Measurements from ENCODE around the gene CDK9. TPM values are rescaled to one million over a fixed set of nuclear protein-coding genes. Genes with fewer than 3 reads are reported as not detected.
"Not testable (repeated sequence)": the region's sequence is repeated elsewhere in the genome, so short reads cannot be mapped to it uniquely, and the experiment has no call there.

CDK9 gene
- total RNA-seq, 2 experiments from 2014 or later: 86.2 to 91.6 TPM

GRCh38 chr9:127755061-127756060 is 30.5 kb upstream of the CDK9 start:
- Mint-ChIP-seq H3K9me3 (no peaks in the 10 kb centered on the region), H3K27ac (no peak overlapping the region), H3K27me3 (no peaks in the 10 kb centered on the region), H3K4me1 (ENCODE audit: low read depth) (peaks cover 6% of the 10 kb centered on the region), H3K36me3 (ENCODE audit: low read depth) (peaks cover 14% of the 10 kb centered on the region), H3K4me3 (no peak overlapping the region)
- ChIA-PET CTCF (interaction anchor here (0.8 to 1.2 kb wide), 3 partner anchors 10 to 16 kb away, joined by 3 to 5 read pairs (median 4); no protein-coding TSS in a partner anchor), POLR2A (interaction anchor here (0.6 kb wide), 2 partner anchors 30 to 91 kb away, joined by 3 read pairs; partner anchors contain the start of gene CDK9)
- no peak for ATAC-seq
- no peak for TF ChIP-seq CTCF (IDR thresholded peaks at IDR 0.05)
- DNase-seq: no peak
- intact Hi-C loops (cut with micrococcal nuclease): no loop called here

DNA sequence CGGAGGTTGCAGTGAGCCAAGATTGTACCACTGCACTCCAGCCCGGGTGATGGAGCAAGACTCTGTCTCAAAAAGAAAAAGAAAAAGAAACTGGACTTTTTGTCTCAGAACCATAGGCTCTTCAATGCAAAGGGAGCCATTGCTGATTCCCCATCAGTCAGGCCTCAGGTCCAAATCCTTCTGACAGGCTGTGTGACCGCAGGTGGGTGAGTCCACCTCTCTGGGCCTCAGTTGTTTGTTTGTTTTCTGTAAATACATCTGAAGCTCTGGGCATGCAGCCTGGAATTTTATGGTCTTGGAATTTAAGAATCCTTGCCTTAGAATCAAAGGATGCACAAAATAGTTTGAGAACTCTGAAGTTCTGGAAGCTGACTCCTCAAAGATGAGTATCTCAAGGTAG is 29.6 kb upstream of the CDK9 start:
- peaks cover 6% of the 10 kb centered on the region for H3K4me1 Mint-ChIP-seq (ENCODE audit: low read depth)
- intact Hi-C loops (cut with micrococcal nuclease): no loop called here
- CTCF ChIA-PET: interaction anchor here (0.8 to 1.2 kb wide), 2 partner anchors 9 to 10 kb away, joined by 3 to 5 read pairs; no protein-coding TSS in a partner anchor

GRCh38 chr9:127756776-127757175 is 29.1 kb upstream of the CDK9 start:
- CTCF ChIA-PET; H3K27me3 Mint-ChIP-seq; DNase-seq; intact Hi-C loops (cut with micrococcal nuclease); H3K27ac Mint-ChIP-seq; H3K9me3 Mint-ChIP-seq; H3K4me3 Mint-ChIP-seq; ATAC-seq; H3K4me1 Mint-ChIP-seq (ENCODE audit: low read depth): not testable (repeated sequence)
- peaks cover 11% of the 10 kb centered on the region for H3K36me3 Mint-ChIP-seq (ENCODE audit: low read depth)
- POLR2A ChIA-PET: interaction anchor here (0.9 kb wide), 1 partner anchor 53 kb away, joined by 3 read pairs; no protein-coding TSS in a partner anchor

More for the DNA sequence above, 29.6 kb upstream of the CDK9 start:
- no peak overlapping the region for H3K27ac Mint-ChIP-seq
- H3K27me3 Mint-ChIP-seq: no peaks in the 10 kb centered on the region
- TF ChIP-seq CTCF (IDR thresholded peaks at IDR 0.05): no peak
- DNase-seq: no peak
- POLR2A ChIA-PET: interaction anchor here (0.9 kb wide), 1 partner anchor 53 kb away, joined by 3 read pairs; no protein-coding TSS in a partner anchor
- H3K4me3 Mint-ChIP-seq: no peak overlapping the region
- H3K36me3 Mint-ChIP-seq (ENCODE audit: low read depth): peaks cover 11% of the 10 kb centered on the region
- no peak for ATAC-seq
- H3K9me3 Mint-ChIP-seq: no peaks in the 10 kb centered on the region

- Mint-ChIP-seq H3K27ac (peak overlapping the region; percentile 10), H3K4me1 (ENCODE audit: low read depth) (peaks cover 16% of the 10 kb centered on the region), H3K36me3 (ENCODE audit: low read depth) (peaks cover 8% of the 10 kb centered on the region), H3K4me3 (no peak overlapping the region), H3K9me3 (no peaks in the 10 kb centered on the region), H3K27me3 (no peaks in the 10 kb centered on the region)
- intact Hi-C loops (cut with micrococcal nuclease): no loop called here
- ATAC-seq (no peak), DNase-seq (no peak)
- TF ChIP-seq CTCF (IDR thresholded peaks at IDR 0.05): no peak
- POLR2A ChIA-PET: no interaction called here
- CTCF ChIA-PET: interaction anchor here (0.9 to 1.5 kb wide), 2 partner anchors 24 to 111 kb away, joined by 3 to 4 read pairs; partner anchors contain the start of gene TOR2A
These were observed 27.0 kb upstream of the CDK9 start for GRCh38 chr9:127758843-127759242.

GRCh38 chr9:127761061-127761460 is 24.8 kb upstream of the CDK9 start:
- TF ChIP-seq CTCF (IDR thresholded peaks at IDR 0.05): no peak
- POLR2A ChIA-PET: no interaction called here
- Mint-ChIP-seq H3K4me1 (ENCODE audit: low read depth) (peaks cover 27% of the 10 kb centered on the region), H3K27me3 (no peaks in the 10 kb centered on the region), H3K4me3 (no peak overlapping the region), H3K27ac (no peak overlapping the region), H3K36me3 (ENCODE audit: low read depth) (peaks cover 21% of the 10 kb centered on the region), H3K9me3 (no peaks in the 10 kb centered on the region)
- ATAC-seq: no peak
- intact Hi-C loops (cut with micrococcal nuclease): no loop called here
- CTCF ChIA-PET: interaction anchor here (1.5 to 16.0 kb wide), 2 partner anchors 22 to 26 kb away, joined by 6 to 144 read pairs; partner anchors contain the start of genes CDK9, SH2D3C and TOR2A
- no peak for DNase-seq
